Caco-2 (cell line): ENCODE measurements around the gene CCNJL. TPM values are rescaled to one million over a fixed set of nuclear protein-coding genes. Genes with fewer than 3 reads are reported as not detected.

Experiments used
- BruUV-seq: library from RNA; stranded (reverse); fragments of 400-500 nt; replicated peaks from 2 replicates; lab custom pipeline; 2021; lab: Mats Ljungman, UMichigan
- CTCF ChIA-PET: fragments of 300-600 bp; sonication (Branson Sonifier 250); formaldehyde crosslinking; loops from one replicate; lab custom pipeline; 2022; ENCODE audit warnings: antibody characterized with exemption; lab: Charles Lee
- POLR2A ChIA-PET: fragments of 300-600 bp; sonication (Branson Sonifier 250); formaldehyde crosslinking; loops from one replicate; lab custom pipeline; 2022; ENCODE audit warnings: antibody characterized with exemption; lab: Charles Lee
- DNase-seq, 2 experiments: peaks; one replicate each; pipeline versions ENCODE4 v3.0.0 to v3.0.0-alpha.2; 2020 to 2022
- H3K27me3 ChIP-seq: replicated peaks from 2 replicates; pipeline ENCODE4 v1.6.0; 2011; ENCODE audit warnings: low read length; ENCODE audit not compliant: control insufficient read depth, insufficient read depth
- H3K36me3 ChIP-seq: 2 replicates; pipeline ENCODE4 v1.5.1; 2011; ENCODE audit warnings: low read length; ENCODE audit not compliant: control insufficient read depth, insufficient read depth
- H3K4me1 ChIP-seq: fragments of 250-450 bp; sonication (Bioruptor Pico); 2 replicates; pipeline ENCODE4 v1.5.1; 2020; ENCODE audit warnings: mild to moderate bottlenecking
- H3K4me3 ChIP-seq: 2 replicates; pipeline ENCODE4 v1.5.1; 2011; ENCODE audit warnings: low read depth, mild to moderate bottlenecking, control low read depth, low read length
- H3K9me3 ChIP-seq: fragments of 250-450 bp; sonication (Bioruptor Pico); 2 replicates; pipeline ENCODE4 v1.5.1; 2020; ENCODE audit warnings: mild to moderate bottlenecking, moderate library complexity
- H3K27ac Mint-ChIP-seq: one replicate; pipeline ENCODE4 v1.8.0; 2022; ENCODE audit warnings: mixed read lengths; ENCODE audit not compliant: unreplicated experiment
- H3K27me3 Mint-ChIP-seq: one replicate; pipeline ENCODE4 v1.8.0; 2022; ENCODE audit warnings: mixed read lengths; ENCODE audit not compliant: insufficient read depth, unreplicated experiment
- H3K36me3 Mint-ChIP-seq: one replicate; pipeline ENCODE4 v1.8.0; 2022; ENCODE audit warnings: mild to moderate bottlenecking, mixed read lengths; ENCODE audit not compliant: insufficient read depth, unreplicated experiment
- H3K4me1 Mint-ChIP-seq: one replicate; pipeline ENCODE4 v1.8.0; 2022; ENCODE audit warnings: low read depth, mixed read lengths; ENCODE audit not compliant: unreplicated experiment
- H3K4me3 Mint-ChIP-seq: one replicate; pipeline ENCODE4 v1.8.0; 2022; ENCODE audit warnings: mild to moderate bottlenecking, moderate library complexity, mixed read lengths; ENCODE audit not compliant: unreplicated experiment
- H3K9me3 Mint-ChIP-seq: one replicate; pipeline ENCODE4 v1.8.0; 2022; ENCODE audit warnings: mixed read lengths; ENCODE audit not compliant: unreplicated experiment
- intact Hi-C: fragments of 100-400 bp; cut with micrococcal nuclease; formaldehyde crosslinking; loops from one replicate; pipeline ENCODE4 v1.10.0; 2022; ENCODE audit not compliant: unreplicated experiment
- total RNA-seq: library from RNA; stranded (reverse); gene quantifications from 2 replicates; pipeline ENCODE4 v1.2.3, GENCODE V29; 2022
- TF ChIP-seq, protein P1 (sequence below), 2 experiments: fragments of 200-600 bp in 1 of 2; IDR thresholded peaks; 1 replicate in 1 of 2; 2 replicates in 1 of 2; pipeline versions ENCODE4 v1.5.1 to v1.8.0; 2011 to 2022; ENCODE audit warnings: antibody characterized with exemption in 1 of 2, control low read depth in 1 of 2, inconsistent platforms in 1 of 2, low read depth in 1 of 2, low read length in 1 of 2, mild to moderate bottlenecking in 1 of 2, moderate library complexity in 1 of 2; ENCODE audit not compliant: insufficient read depth in 1 of 2, severe bottlenecking in 1 of 2, unreplicated experiment in 1 of 2

CCNJL gene
- total RNA-seq, 1 experiment from 2014 or later = 17.4 TPM

DNA sequence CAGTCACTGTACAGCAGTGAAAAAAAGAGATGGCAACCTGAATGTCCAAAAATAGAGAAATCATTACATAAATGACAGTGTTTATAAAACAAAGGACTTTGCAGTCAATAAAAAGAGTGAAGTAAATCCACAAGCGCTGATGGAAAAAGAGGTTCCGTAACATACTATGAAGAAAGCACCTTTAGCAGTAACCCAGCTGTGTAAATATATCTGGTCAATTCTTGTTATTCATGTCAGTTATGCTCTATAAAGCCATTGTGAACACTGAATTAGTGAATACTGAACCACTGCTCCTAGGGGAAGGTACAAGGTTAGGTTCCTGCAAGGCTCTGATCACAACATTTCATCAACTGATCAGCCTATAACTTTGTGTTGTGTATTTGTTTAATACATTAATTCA lies 39.5 kb downstream of the CCNJL start:
- no peaks in the 10 kb centered on the region for H3K9me3 ChIP-seq
- no peak overlapping the region for H3K4me3 Mint-ChIP-seq
- H3K4me3 ChIP-seq = no peak overlapping the region
- no peak overlapping the region for H3K27ac Mint-ChIP-seq
- peaks cover 6% of the 10 kb centered on the region for H3K4me1 Mint-ChIP-seq
- H3K36me3 ChIP-seq = peaks cover 2% of the 10 kb centered on the region
- peaks cover 26% of the 10 kb centered on the region for H3K36me3 Mint-ChIP-seq
- intact Hi-C loops = no loop called here
- ChIA-PET POLR2A (no interaction called here), CTCF (no interaction called here)
- H3K27me3 Mint-ChIP-seq = no peaks in the 10 kb centered on the region
- BruUV-seq = no TSS peak
- no peaks in the 10 kb centered on the region for H3K27me3 ChIP-seq
- TF ChIP-seq, protein P1, sequence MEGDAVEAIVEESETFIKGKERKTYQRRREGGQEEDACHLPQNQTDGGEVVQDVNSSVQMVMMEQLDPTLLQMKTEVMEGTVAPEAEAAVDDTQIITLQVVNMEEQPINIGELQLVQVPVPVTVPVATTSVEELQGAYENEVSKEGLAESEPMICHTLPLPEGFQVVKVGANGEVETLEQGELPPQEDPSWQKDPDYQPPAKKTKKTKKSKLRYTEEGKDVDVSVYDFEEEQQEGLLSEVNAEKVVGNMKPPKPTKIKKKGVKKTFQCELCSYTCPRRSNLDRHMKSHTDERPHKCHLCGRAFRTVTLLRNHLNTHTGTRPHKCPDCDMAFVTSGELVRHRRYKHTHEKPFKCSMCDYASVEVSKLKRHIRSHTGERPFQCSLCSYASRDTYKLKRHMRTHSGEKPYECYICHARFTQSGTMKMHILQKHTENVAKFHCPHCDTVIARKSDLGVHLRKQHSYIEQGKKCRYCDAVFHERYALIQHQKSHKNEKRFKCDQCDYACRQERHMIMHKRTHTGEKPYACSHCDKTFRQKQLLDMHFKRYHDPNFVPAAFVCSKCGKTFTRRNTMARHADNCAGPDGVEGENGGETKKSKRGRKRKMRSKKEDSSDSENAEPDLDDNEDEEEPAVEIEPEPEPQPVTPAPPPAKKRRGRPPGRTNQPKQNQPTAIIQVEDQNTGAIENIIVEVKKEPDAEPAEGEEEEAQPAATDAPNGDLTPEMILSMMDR (IDR thresholded peaks at IDR 0.05; ENCODE audit: insufficient read depth in 1 of 2, low read depth in 1 of 2, low read length in 1 of 2, severe bottlenecking in 1 of 2, unreplicated experiment in 1 of 2) = no peak
- H3K9me3 Mint-ChIP-seq = no peaks in the 10 kb centered on the region
- no peaks in the 10 kb centered on the region for H3K4me1 ChIP-seq
- no peak for DNase-seq

DNA sequence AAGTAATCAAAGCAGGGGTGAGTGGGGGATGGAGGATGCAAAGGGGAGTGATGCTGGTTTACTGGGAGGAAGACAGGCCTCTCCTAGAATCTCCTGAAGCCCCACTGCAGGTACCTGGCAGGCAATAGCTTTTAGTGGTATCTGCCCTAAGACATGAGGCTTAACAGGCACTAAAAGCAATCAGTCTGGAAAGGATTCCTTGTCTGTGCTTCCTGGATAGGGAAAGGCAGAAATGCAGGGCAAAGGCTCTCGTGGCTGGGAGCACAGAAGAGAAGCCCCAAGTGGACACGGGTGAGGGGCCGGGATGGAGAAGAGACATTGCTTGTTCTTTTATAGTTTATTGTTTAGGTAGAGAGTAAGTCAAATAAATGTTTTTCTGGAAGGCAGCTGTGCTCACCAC lies 40.1 kb downstream of the CCNJL start:
- no peak for DNase-seq
- Mint-ChIP-seq H3K9me3 (no peaks in the 10 kb centered on the region), H3K27ac (no peak overlapping the region), H3K27me3 (no peaks in the 10 kb centered on the region), H3K36me3 (peaks cover 26% of the 10 kb centered on the region), H3K4me1 (peaks cover 6% of the 10 kb centered on the region), H3K4me3 (no peak overlapping the region)
- TF ChIP-seq, protein P1 (IDR thresholded peaks at IDR 0.05; ENCODE audit: insufficient read depth in 1 of 2, low read depth in 1 of 2, low read length in 1 of 2, severe bottlenecking in 1 of 2, unreplicated experiment in 1 of 2) = no peak
- Histone ChIP-seq H3K4me1 (no peaks in the 10 kb centered on the region), H3K9me3 (no peaks in the 10 kb centered on the region), H3K4me3 (no peak overlapping the region), H3K27me3 (no peaks in the 10 kb centered on the region), H3K36me3 (peaks cover 2% of the 10 kb centered on the region)
- ChIA-PET CTCF (no interaction called here), POLR2A (no interaction called here)
- BruUV-seq = no TSS peak
- intact Hi-C loops = no loop called here

DNA sequence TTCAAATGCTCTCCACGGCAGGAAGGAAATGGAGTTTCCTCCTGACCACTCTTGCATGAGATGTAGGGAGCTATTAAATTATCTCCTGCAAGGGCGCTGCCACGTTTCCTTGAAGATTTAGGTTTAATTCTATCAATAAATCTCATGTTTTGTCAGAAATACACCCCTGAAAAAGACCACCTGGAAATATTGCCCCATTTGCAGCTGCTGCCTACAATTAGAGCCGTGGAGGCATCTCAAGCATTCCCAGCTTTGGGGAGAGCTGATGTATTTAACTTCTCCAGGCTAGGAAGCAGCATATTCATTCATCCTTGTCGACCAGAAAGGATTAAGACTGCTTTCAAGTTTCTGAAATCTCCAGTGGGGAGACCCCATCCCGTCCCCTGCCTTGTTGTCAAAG lies 40.5 kb downstream of the CCNJL start:
- intact Hi-C loops = no loop called here
- no peaks in the 10 kb centered on the region for H3K9me3 ChIP-seq
- no peaks in the 10 kb centered on the region for H3K9me3 Mint-ChIP-seq
- peaks cover 6% of the 10 kb centered on the region for H3K4me1 Mint-ChIP-seq
- H3K4me1 ChIP-seq = 0 out of 2 replicates have a peak, but pooled peaks cover 3% of the 10 kb centered on the region
- POLR2A ChIA-PET = no interaction called here
- no peaks in the 10 kb centered on the region for H3K27me3 Mint-ChIP-seq
- peaks cover 2% of the 10 kb centered on the region; the same call in 1 of the 2 replicates for H3K36me3 ChIP-seq
- peaks cover 26% of the 10 kb centered on the region for H3K36me3 Mint-ChIP-seq
- BruUV-seq = no TSS peak
- no peak for DNase-seq
- no peak overlapping the region for H3K4me3 ChIP-seq
- no peak overlapping the region for H3K27ac Mint-ChIP-seq
- CTCF ChIA-PET = no interaction called here
- TF ChIP-seq, protein P1 (IDR thresholded peaks at IDR 0.05; ENCODE audit: insufficient read depth in 1 of 2, low read depth in 1 of 2, low read length in 1 of 2, severe bottlenecking in 1 of 2, unreplicated experiment in 1 of 2) = no peak
- no peak overlapping the region for H3K4me3 Mint-ChIP-seq
- H3K27me3 ChIP-seq = no peaks in the 10 kb centered on the region
